Activated T-helper 2 cell treated with anti-CD3 and anti-CD28 coated beads, Interferon-gamma antibody, Interleukin-2, Interleukin-4, amounts not matched to agents 10 μg/mL and 5 μg/mL and 100 μg/mL, durations not matched to agents 14 hours and 24 hours and 36 hours (primary cell): Measurements from ENCODE around the gene WDR77. TPM values are rescaled to one million over a fixed set of nuclear protein-coding genes. Genes with fewer than 3 reads are reported as not detected.

Experiments
- DNase-seq: peaks from one replicate; pipeline ENCODE4 v3.0.0; 2021; ENCODE audit warnings: low spot score
- H3K27ac Mint-ChIP-seq: one replicate; pipeline ENCODE4 v1.8.0; 2021; ENCODE audit warnings: mixed read lengths
- H3K27me3 Mint-ChIP-seq: one replicate; pipeline ENCODE4 v1.8.0; 2021; ENCODE audit warnings: low read depth, mixed read lengths
- H3K36me3 Mint-ChIP-seq: one replicate; pipeline ENCODE4 v1.8.0; 2021; ENCODE audit warnings: low read depth, mixed read lengths
- H3K4me1 Mint-ChIP-seq: one replicate; pipeline ENCODE4 v1.8.0; 2021; ENCODE audit warnings: low read depth, mixed read lengths
- H3K4me3 Mint-ChIP-seq: one replicate; pipeline ENCODE4 v1.8.0; 2021; ENCODE audit warnings: low read depth, mild to moderate bottlenecking, moderate library complexity, mixed read lengths
- H3K9me3 Mint-ChIP-seq: one replicate; pipeline ENCODE4 v1.8.0; 2021; ENCODE audit warnings: mixed read lengths
- intact Hi-C: fragments of 100-400 bp; cut with micrococcal nuclease; formaldehyde crosslinking; loops from one replicate; pipeline ENCODE4 v1.15.1; 2023
- total RNA-seq: library from RNA; stranded (reverse); gene quantifications from 2 replicates; pipeline ENCODE4 v1.2.3, GENCODE V29; 2022

WDR77 gene
- total RNA-seq, 1 donor from 2014 or later, result 46.5 TPM

- Mint-ChIP-seq H3K4me3 (no peak overlapping the region), H3K4me1 (peaks cover 27% of the 10 kb centered on the region), H3K9me3 (no peaks in the 10 kb centered on the region), H3K27ac (no peak overlapping the region), H3K27me3 (peaks cover 9% of the 10 kb centered on the region), H3K36me3 (peaks cover 13% of the 10 kb centered on the region)
- peak; percentile 42 for DNase-seq
- intact Hi-C loops, result loop anchor here (1.0 kb wide), 1 partner anchor 266 kb away; no protein-coding TSS in a partner anchor
These were observed 32.5 kb upstream of the WDR77 start for GRCh38 chr1:111481387-111482221.

- no peak for DNase-seq
- peaks cover 9% of the 10 kb centered on the region for H3K27me3 Mint-ChIP-seq
- intact Hi-C loops, result loop anchor here (1.0 kb wide), 1 partner anchor 267 kb away; no protein-coding TSS in a partner anchor
- no peak overlapping the region for H3K27ac Mint-ChIP-seq
- H3K4me3 Mint-ChIP-seq, result no peak overlapping the region
- peaks cover 37% of the 10 kb centered on the region for H3K4me1 Mint-ChIP-seq
- peaks cover 13% of the 10 kb centered on the region for H3K36me3 Mint-ChIP-seq
- no peaks in the 10 kb centered on the region for H3K9me3 Mint-ChIP-seq
These were observed 31.6 kb upstream of the WDR77 start for GRCh38 chr1:111480674-111481073.

- Mint-ChIP-seq H3K27ac (peak overlapping the region; percentile 70), H3K27me3 (peaks cover 9% of the 10 kb centered on the region), H3K4me1 (peaks cover 53% of the 10 kb centered on the region), H3K4me3 (peak overlapping the region; percentile 44), H3K36me3 (peaks cover 20% of the 10 kb centered on the region), H3K9me3 (no peaks in the 10 kb centered on the region)
- intact Hi-C loops, result loop anchor here (1.0 to 10.0 kb wide), 6 partner anchors 20 to 842 kb away; partner anchors contain the start of genes CD53, CHI3L2 and DDX20
- DNase-seq, result peak; percentile 59
These were observed 27.8 kb upstream of the WDR77 start for GRCh38 chr1:111476761-111477309.

GRCh38 chr1:111476214-111476613, 27.2 kb upstream of the WDR77 start:
- peak overlapping the region; percentile 44 for H3K4me3 Mint-ChIP-seq
- H3K9me3 Mint-ChIP-seq, result no peaks in the 10 kb centered on the region

GRCh38 chr1:111475701-111476100, 26.6 kb upstream of the WDR77 start:
- Mint-ChIP-seq H3K9me3 (no peaks in the 10 kb centered on the region), H3K27ac (peak overlapping the region; percentile 70), H3K4me3 (peak overlapping the region; percentile 44), H3K4me1 (peaks cover 49% of the 10 kb centered on the region), H3K36me3 (peaks cover 20% of the 10 kb centered on the region), H3K27me3 (peaks cover 7% of the 10 kb centered on the region)
- DNase-seq, result peak; percentile 30
- intact Hi-C loops, result loop anchor here (1.0 to 10.0 kb wide), 7 partner anchors 21 to 841 kb away; partner anchors contain the start of genes ATP5PB, CD53, CHI3L2 and WDR77

More at GRCh38 chr1:111476214-111476613, 27.2 kb upstream of the WDR77 start:
- DNase-seq, result no peak
- peaks cover 9% of the 10 kb centered on the region for H3K27me3 Mint-ChIP-seq
- peaks cover 20% of the 10 kb centered on the region for H3K36me3 Mint-ChIP-seq
- peaks cover 49% of the 10 kb centered on the region for H3K4me1 Mint-ChIP-seq
- peak overlapping the region; percentile 70 for H3K27ac Mint-ChIP-seq
- intact Hi-C loops, result loop anchor here (2.0 to 10.0 kb wide), 5 partner anchors 21 to 841 kb away; partner anchors contain the start of genes CD53 and CHI3L2

- Mint-ChIP-seq H3K27ac (no peak overlapping the region), H3K4me3 (peak overlapping the region; percentile 76), H3K9me3 (no peaks in the 10 kb centered on the region), H3K27me3 (peaks cover 1% of the 10 kb centered on the region), H3K36me3 (peaks cover 20% of the 10 kb centered on the region), H3K4me1 (peaks cover 49% of the 10 kb centered on the region)
- intact Hi-C loops, result loop anchor here (10.0 kb wide), 3 partner anchors 250 to 840 kb away; partner anchors contain the start of genes CD53 and CHI3L2
- no peak for DNase-seq
These were observed 25.5 kb upstream of the WDR77 start for GRCh38 chr1:111474521-111474920.

GRCh38 chr1:111474106-111474505, 25.1 kb upstream of the WDR77 start:
- intact Hi-C loops, result loop anchor here (10.0 kb wide), 3 partner anchors 249 to 839 kb away; partner anchors contain the start of genes CD53 and CHI3L2
- Mint-ChIP-seq H3K36me3 (peaks cover 20% of the 10 kb centered on the region), H3K27me3 (peaks cover 1% of the 10 kb centered on the region), H3K9me3 (no peaks in the 10 kb centered on the region), H3K4me1 (peaks cover 49% of the 10 kb centered on the region), H3K4me3 (peak overlapping the region; percentile 76), H3K27ac (peak overlapping the region; percentile 80)
- DNase-seq, result no peak

- H3K36me3 Mint-ChIP-seq, result peaks cover 15% of the 10 kb centered on the region
- intact Hi-C loops, result loop anchor here (10.0 kb wide), 3 partner anchors 247 to 837 kb away; partner anchors contain the start of genes CD53 and CHI3L2
- H3K9me3 Mint-ChIP-seq, result no peaks in the 10 kb centered on the region
These were observed 22.5 kb upstream of the WDR77 start for GRCh38 chr1:111471538-111471937.

GRCh38 chr1:111471012-111471411, 22.0 kb upstream of the WDR77 start:
- no peak overlapping the region for H3K27ac Mint-ChIP-seq
- peaks cover 15% of the 10 kb centered on the region for H3K36me3 Mint-ChIP-seq
- DNase-seq, result peak; percentile 65
- H3K27me3 Mint-ChIP-seq, result no peaks in the 10 kb centered on the region
- intact Hi-C loops, result loop anchor here (10.0 kb wide), 3 partner anchors 246 to 836 kb away; partner anchors contain the start of genes CD53 and CHI3L2
- peaks cover 28% of the 10 kb centered on the region for H3K4me1 Mint-ChIP-seq
- no peaks in the 10 kb centered on the region for H3K9me3 Mint-ChIP-seq
- H3K4me3 Mint-ChIP-seq, result no peak overlapping the region

More at GRCh38 chr1:111471538-111471937, 22.5 kb upstream of the WDR77 start:
- Mint-ChIP-seq H3K4me1 (peaks cover 34% of the 10 kb centered on the region), H3K27me3 (no peaks in the 10 kb centered on the region), H3K27ac (peak overlapping the region; percentile 34), H3K4me3 (no peak overlapping the region)
- no peak for DNase-seq

GRCh38 chr1:111470596-111470995, 21.5 kb upstream of the WDR77 start:
- H3K36me3 Mint-ChIP-seq, result peaks cover 15% of the 10 kb centered on the region
- peaks cover 24% of the 10 kb centered on the region for H3K4me1 Mint-ChIP-seq
- no peak overlapping the region for H3K27ac Mint-ChIP-seq
- intact Hi-C loops, result loop anchor here (10.0 kb wide), 3 partner anchors 246 to 836 kb away; partner anchors contain the start of genes CD53 and CHI3L2
- H3K27me3 Mint-ChIP-seq, result no peaks in the 10 kb centered on the region
- no peak overlapping the region for H3K4me3 Mint-ChIP-seq
- H3K9me3 Mint-ChIP-seq, result no peaks in the 10 kb centered on the region
- DNase-seq, result no peak

- no peak for DNase-seq
- Mint-ChIP-seq H3K27ac (no peak overlapping the region), H3K4me3 (no peak overlapping the region)
These were observed 20.5 kb upstream of the WDR77 start for GRCh38 chr1:111469539-111469938.

GRCh38 chr1:111468717-111469100, 19.7 kb upstream of the WDR77 start:
- H3K27me3 Mint-ChIP-seq, result no peaks in the 10 kb centered on the region
- H3K36me3 Mint-ChIP-seq, result peaks cover 30% of the 10 kb centered on the region

More at GRCh38 chr1:111469539-111469938, 20.5 kb upstream of the WDR77 start:
- Mint-ChIP-seq H3K4me1 (peaks cover 17% of the 10 kb centered on the region), H3K9me3 (no peaks in the 10 kb centered on the region), H3K36me3 (peaks cover 23% of the 10 kb centered on the region), H3K27me3 (no peaks in the 10 kb centered on the region)
- intact Hi-C loops, result no loop called here

More at GRCh38 chr1:111468717-111469100, 19.7 kb upstream of the WDR77 start:
- H3K27ac Mint-ChIP-seq, result no peak overlapping the region
- H3K9me3 Mint-ChIP-seq, result no peaks in the 10 kb centered on the region
- no peak for DNase-seq
- no peak overlapping the region for H3K4me3 Mint-ChIP-seq
- intact Hi-C loops, result no loop called here
- peaks cover 18% of the 10 kb centered on the region for H3K4me1 Mint-ChIP-seq
